Activated CD8-positive, alpha-beta memory T cell treated with anti-CD3 and anti-CD28 coated beads, Interleukin-2, amount 50 U/mL, for 24 hours (primary cell): ENCODE measurements around the gene DLEC1.
"Not testable (repeated sequence)": the region's sequence is repeated elsewhere in the genome, so short reads cannot be mapped to it uniquely, and the experiment has no call there.

Experiments used
- DNase-seq: peaks from one replicate; pipeline ENCODE4 v3.0.0-alpha.2; 2020; ENCODE audit errors: extremely low read depth

DLEC1 gene

GRCh38 chr3:38038447-38038911 lies 529 bp upstream of the DLEC1 start:
- no peak for DNase-seq

DNA sequence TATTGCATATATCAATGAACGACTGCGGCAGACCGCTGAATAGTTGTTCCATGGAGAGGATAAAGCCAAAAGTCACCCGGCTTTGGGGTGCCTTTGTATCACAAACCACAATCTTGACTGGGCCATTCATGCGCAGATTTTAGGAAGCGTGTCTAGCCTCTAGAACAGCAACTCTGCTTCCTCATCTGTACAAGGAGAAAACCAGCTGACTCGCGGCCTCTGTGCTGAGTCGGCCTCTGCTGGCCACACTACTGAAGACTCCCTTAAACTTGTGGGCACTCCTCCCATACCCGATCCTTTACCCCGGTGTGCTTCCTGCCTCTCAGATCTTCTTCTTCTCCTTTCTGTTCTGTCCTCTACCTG lies 872 bp downstream of the DLEC1 start:
- DNase-seq = no peak

DNA sequence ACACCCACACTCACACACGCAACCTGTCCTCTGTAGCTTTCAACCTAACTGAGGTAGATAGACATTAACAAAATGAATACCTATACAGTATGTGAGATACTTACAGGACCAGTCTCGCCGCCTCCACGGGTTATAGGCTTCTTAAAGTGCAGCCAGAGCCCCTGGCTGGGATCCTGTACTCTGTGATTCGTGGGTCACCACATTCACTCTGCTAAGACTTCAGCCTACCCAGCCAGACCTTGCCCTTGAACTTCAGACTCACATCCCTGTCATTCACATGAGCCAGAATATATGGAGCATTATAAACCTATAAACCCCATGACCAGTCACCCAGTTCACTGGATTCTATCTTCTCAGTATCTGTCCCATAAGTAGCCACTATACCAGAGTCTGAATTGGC lies 1.4 kb downstream of the DLEC1 start:
- DNase-seq = no peak

- DNase-seq = no peak
These were observed 4.5 kb downstream of the DLEC1 start for GRCh38 chr3:38043486-38043885.

DNA sequence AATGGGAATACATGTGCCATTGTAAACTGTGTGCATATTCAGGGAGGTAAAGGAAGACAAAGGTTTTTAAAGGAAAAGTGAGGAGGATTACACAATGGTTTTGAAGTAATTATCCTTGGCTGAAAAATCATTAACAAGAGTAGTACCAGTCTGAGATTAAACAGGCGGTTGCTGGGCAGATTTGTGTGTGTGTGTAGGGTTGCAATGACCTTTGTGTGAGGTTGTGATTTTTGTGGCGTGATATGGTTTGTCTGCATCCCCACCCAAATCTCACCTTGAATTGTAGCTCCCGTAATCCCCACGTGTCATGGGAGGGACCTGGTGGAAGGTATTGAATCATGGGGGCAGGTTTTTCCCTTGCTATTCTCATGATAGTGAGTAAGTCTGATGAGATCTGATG lies 7.0 kb downstream of the DLEC1 start:
- DNase-seq = no peak

- no peak for DNase-seq
These were observed 7.8 kb downstream of the DLEC1 start for GRCh38 chr3:38046821-38047220.

- DNase-seq = no peak
These were observed 8.9 kb downstream of the DLEC1 start for GRCh38 chr3:38047896-38048295.

- DNase-seq = no peak
These were observed 10.5 kb downstream of the DLEC1 start for GRCh38 chr3:38049358-38050126.

DNA sequence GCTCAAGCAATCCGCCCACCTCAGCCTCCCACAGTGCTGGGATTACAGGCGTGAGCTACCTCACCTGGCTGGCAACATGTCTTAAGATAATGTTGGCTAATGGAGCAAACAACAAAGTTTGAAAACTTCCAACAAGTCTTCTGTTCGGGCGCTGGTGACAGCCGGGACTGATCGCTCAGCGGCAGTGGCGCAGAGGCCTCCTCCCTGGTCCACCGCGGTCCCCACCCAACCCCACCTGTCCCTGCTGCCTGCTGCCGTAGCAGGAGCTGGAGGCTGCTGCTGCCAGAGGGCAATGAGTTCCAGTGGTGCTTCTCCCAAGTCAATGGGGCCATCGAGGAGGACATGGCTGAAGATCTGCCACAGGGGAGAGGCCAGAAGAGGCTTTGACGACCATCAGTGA lies 12.1 kb downstream of the DLEC1 start:
- DNase-seq = no peak

- DNase-seq = not testable (repeated sequence)
These were observed 14.3 kb downstream of the DLEC1 start for GRCh38 chr3:38053286-38053685.

DNA sequence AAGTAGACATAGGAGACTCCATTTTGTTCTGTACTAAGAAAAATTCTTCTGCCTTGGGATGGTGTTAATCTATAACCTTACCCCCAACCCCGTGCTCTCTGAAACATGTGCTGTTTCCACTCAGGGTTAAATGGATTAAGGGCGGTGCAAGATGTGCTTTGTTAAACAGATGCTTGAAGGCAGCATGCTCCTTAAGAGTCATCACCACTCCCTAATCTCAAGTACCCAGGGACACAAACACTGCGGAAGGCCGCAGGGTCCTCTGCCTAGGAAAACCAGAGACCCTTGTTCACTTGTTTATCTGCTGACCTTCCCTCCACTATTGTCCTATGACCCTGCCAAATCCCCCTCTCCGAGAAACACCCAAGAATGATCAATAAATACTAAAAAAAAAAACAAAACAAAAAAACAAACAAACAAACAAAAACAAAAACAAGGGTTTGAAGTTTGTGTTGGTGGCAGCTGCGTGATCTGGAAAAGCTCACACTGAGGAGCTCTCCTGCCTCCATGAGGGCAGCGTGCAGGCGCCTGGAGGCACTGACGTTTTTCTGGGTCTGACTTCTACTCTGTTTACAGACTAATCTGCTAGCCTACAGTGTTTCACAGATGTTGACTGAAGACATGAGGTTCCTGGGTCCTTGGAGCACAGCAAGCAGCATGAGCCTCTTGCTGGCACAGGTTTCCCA lies 14.9 kb downstream of the DLEC1 start:
- not testable (repeated sequence) for DNase-seq

DNA sequence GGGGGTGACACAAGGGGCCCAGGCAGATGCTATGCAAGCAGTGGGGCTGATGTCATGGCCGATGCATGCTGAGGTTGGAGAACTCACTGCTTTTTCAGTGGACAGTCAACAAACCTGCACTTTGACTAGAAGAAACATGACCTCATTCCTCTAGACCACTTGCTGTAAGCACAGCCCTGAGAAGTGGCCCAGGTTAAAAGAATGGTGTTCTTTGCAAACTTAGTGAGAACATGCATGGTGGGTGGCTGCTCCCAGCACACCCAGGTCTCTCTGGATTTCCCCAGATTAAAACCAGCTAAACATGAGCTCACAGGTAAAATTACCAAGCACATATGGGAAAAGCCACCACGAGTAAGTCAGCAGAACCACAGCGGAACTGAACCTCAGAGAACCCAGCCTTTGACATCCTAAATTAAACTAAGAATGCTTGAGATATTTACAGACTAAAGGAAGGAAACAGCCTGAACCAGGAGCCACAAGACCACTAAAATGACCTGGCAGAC lies 15.5 kb downstream of the DLEC1 start:
- no peak for DNase-seq

GRCh38 chr3:38059148-38059547 lies 20.1 kb downstream of the DLEC1 start:
- DNase-seq = no peak

GRCh38 chr3:38059591-38059990 lies 20.6 kb downstream of the DLEC1 start:
- DNase-seq = no peak

- DNase-seq = no peak
These were observed 23.8 kb downstream of the DLEC1 start for GRCh38 chr3:38062809-38063208.

- DNase-seq = not testable (repeated sequence)
These were observed 25.4 kb downstream of the DLEC1 start for GRCh38 chr3:38064453-38064852.

DNA sequence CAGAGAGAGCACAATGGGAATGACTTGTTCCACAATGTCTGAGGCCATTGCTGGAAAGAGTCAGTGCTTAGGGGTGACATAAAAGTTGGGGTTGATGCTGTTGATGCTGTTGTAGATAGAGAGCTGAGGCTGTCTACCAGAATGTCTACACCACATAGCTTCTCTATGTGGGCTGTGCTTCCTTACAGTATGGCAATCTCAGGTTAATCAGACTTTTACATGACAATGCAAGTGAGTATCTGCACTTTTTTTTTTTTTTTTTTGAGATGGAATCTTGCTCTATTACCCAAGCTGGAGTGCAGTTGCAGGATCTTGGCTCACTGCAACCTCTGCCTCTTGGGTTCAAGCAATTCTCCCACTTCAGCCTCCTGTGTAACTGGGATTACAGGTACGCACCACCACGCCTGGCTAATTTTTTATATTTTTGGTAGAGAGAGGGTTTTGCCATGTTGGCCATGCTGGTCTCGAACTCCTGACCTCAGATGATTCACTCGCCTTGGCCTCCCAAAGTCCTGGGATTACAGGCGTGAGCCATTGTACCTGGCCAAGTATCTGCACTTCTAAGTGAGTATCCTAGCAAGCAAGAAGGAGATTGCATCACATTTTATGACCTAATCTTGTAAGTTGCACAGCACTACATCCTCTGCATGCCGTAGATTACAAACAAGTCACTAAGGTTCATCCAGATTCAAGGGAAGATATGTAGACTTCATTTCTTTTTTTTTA lies 28.7 kb downstream of the DLEC1 start:
- DNase-seq = no peak

- no peak for DNase-seq
These were observed 31.0 kb downstream of the DLEC1 start for GRCh38 chr3:38070013-38070412.

- DNase-seq = not testable (repeated sequence)
These were observed 38.1 kb downstream of the DLEC1 start for GRCh38 chr3:38077073-38077472.

GRCh38 chr3:38082296-38082695 lies 43.3 kb downstream of the DLEC1 start:
- DNase-seq = not testable (repeated sequence)

GRCh38 chr3:38083254-38083653 lies 44.2 kb downstream of the DLEC1 start:
- not testable (repeated sequence) for DNase-seq

DNA sequence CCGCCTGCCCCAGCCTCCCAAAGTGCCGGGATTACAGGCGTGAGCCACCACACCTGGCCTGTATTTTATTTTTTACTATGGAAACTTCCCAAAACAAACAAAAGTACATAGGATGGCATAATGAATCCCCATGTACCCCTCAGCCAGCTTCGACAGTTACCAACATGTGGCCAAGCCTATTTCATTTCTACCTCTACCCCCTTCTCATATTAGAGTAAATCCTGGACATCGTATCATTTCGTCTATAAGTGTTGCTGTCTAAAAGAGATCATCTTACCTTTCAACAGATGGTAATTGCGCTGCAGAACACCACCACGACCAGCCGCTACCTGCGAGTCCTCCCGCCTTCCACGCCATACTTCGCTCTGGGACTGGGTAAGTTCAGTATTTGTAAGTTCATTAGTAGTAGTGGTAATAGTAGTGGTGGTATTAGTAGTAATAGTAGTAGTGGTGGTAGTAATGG lies 44.9 kb downstream of the DLEC1 start:
- no peak for DNase-seq
